ENCODE data around the gene CDCP2.

CDCP2 gene

DNA sequence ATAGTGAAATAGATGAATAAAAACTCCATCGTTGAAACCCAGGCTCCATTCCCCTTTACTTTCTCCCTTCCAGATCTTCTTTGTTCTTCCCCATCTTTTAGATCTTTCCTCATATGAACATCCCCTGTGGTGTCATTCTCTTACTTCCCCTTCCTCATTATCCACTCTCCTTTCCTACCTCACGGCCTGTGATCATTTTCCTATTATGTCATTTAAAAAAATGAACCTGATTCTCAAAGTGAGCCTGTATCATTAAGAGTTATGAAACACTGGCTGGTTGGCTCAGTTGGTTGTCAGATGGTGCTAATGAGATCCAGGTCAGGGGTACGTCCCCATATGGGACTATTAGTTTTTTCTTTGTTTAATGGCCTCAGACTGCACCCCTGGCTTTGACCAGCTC lies 61.1 kb downstream of the CDCP2 start:
- DNase-seq (ENCODE audit: low read depth): no peak

- no peak for DNase-seq (ENCODE audit: low read depth)
Measured at GRCh38 chr1:54088385-54088784, 64.4 kb downstream of the CDCP2 start.

DNA sequence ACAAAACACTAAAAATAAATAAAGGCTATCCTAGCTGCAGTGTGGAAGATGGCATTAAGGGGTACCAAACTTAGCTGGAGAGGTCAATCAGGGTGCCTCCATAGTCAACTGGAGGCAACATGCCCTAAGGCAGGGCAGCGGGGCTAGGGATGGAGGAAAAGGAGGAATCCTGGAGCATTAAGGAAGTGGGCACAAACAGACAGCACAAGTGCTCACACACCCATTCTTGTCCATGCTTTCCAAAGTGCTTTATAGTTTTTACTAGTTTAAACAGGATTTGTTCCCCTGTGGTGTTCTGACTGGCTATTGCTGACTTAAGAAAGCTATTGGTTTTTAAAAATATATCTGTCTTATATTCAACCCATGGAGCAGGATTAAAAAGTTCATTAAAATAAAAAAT lies 66.0 kb downstream of the CDCP2 start:
- no peak for DNase-seq (ENCODE audit: low read depth)

GRCh38 chr1:54084794-54085193 lies 68.0 kb downstream of the CDCP2 start:
- DNase-seq (ENCODE audit: low read depth): no peak

All from stromal cell of bone marrow (primary cell).